ENCODE results near the gene SLCO4C1.

SLCO4C1 gene

GRCh38 chr5:102289251-102289899 lies 6.7 kb downstream of the SLCO4C1 start:
- DNase-seq (ENCODE audit: low read depth), result no peak
- H3K4me3 ChIP-seq (ENCODE audit: low read depth, low read length), result no peak overlapping the region
- no peak for TF ChIP-seq CTCF (IDR thresholded peaks at IDR 0.05; ENCODE audit: control insufficient read depth, extremely low read depth, insufficient read depth)

- DNase-seq (ENCODE audit: low read depth), result no peak
- TF ChIP-seq CTCF (IDR thresholded peaks at IDR 0.05; ENCODE audit: control insufficient read depth, extremely low read depth, insufficient read depth), result no peak
- H3K4me3 ChIP-seq (ENCODE audit: low read depth, low read length), result no peak overlapping the region
These were observed 7.5 kb downstream of the SLCO4C1 start for GRCh38 chr5:102288630-102289029.

- TF ChIP-seq CTCF (IDR thresholded peaks at IDR 0.05; ENCODE audit: control insufficient read depth, extremely low read depth, insufficient read depth), result no peak
- DNase-seq (ENCODE audit: low read depth), result no peak
These were observed 9.6 kb downstream of the SLCO4C1 start for GRCh38 chr5:102286476-102286875.

GRCh38 chr5:102283102-102283797 lies 12.8 kb downstream of the SLCO4C1 start:
- no peak overlapping the region for H3K4me3 ChIP-seq (ENCODE audit: low read depth, low read length)
- no peak for DNase-seq (ENCODE audit: low read depth)
- no peak for TF ChIP-seq CTCF (IDR thresholded peaks at IDR 0.05; ENCODE audit: control insufficient read depth, extremely low read depth, insufficient read depth)

More at GRCh38 chr5:102286476-102286875, 9.6 kb downstream of the SLCO4C1 start:
- H3K4me3 ChIP-seq (ENCODE audit: low read depth, low read length), result no peak overlapping the region

GRCh38 chr5:102279711-102280110 lies 16.4 kb downstream of the SLCO4C1 start:
- no peak for TF ChIP-seq CTCF (IDR thresholded peaks at IDR 0.05; ENCODE audit: control insufficient read depth, extremely low read depth, insufficient read depth)
- no peak overlapping the region for H3K4me3 ChIP-seq (ENCODE audit: low read depth, low read length)
- no peak for DNase-seq (ENCODE audit: low read depth)

- no peak overlapping the region for H3K4me3 ChIP-seq (ENCODE audit: low read depth, low read length)
- TF ChIP-seq CTCF (IDR thresholded peaks at IDR 0.05; ENCODE audit: control insufficient read depth, extremely low read depth, insufficient read depth), result no peak
- DNase-seq (ENCODE audit: low read depth), result no peak
These were observed 17.9 kb downstream of the SLCO4C1 start for GRCh38 chr5:102278231-102278630.

Data from LNCaP clone FGC (cell line).